ENCODE results near the gene CNPY4.

DNA sequence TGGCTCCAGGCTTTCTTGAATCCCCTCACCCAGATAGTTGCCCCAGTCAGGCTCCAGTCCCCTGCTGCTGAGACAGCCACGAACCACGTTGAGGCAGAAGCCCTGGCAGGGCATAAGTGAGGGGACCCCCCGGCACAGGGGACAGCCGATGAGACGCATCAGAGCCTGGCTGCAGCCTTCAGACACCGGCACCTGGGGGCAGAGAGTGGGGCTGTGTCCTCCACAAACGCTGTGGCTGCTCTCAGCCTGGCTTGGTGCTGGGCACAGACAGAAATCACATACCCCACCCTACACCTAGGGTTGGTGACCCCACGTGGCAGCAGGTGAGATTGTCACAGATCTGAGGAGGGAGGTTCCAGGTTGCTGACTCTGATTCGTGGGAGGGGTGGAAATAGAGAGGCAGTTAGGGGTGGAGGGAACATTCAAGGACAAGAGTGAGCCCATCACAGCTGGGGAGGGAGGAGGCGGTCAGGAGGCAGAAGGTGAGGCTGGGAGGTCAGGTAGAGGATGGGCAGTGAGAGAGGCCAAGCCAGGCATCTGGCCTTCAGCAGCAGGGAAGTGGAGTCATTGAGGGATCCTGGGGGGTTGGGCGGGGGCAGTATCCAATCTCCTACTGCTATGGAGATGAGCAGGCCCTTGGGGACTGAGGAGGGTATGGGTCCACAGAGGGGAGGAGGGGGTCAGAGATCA, 54.5 kb downstream of the CNPY4 start:
- no peak for TF ChIP-seq POLR2AphosphoS5 (IDR thresholded peaks at IDR 0.05; ENCODE audit: low read depth, low read length)
- no peak for TF ChIP-seq POLR2A (IDR thresholded peaks at IDR 0.05; ENCODE audit: low read depth, low read length)
